ENCODE data around the gene DIAPH1.

GRCh38 chr5:141547488-141547887, 71.3 kb downstream of the DIAPH1 start:
- TF ChIP-seq CTCF (IDR thresholded peaks at IDR 0.05), result no peak
- no peak for TF ChIP-seq POLR2AphosphoS5 (IDR thresholded peaks at IDR 0.05)
- no peak for TF ChIP-seq POLR2A (IDR thresholded peaks at IDR 0.05)
- TF ChIP-seq EP300 (IDR thresholded peaks at IDR 0.05), result no peak
